Cardiac fibroblast (primary cell): Measurements from ENCODE around the gene ZCCHC8.
"Not testable (repeated sequence)": the region's sequence is repeated elsewhere in the genome, so short reads cannot be mapped to it uniquely, and the experiment has no call there.

ENCODE experiments used
- DNase-seq, 2 donors: peaks; one replicate each; pipeline versions ENCODE4 v3.0.0 to v3.0.0-alpha.2; 2010; ENCODE audit warnings: low read depth in 2 of 2
- H3K4me3 ChIP-seq, 2 donors: replicated peaks in 1 of 2; 1 replicate in 1 of 2; 2 replicates in 1 of 2; pipeline ENCODE4 v1.5.1; 2011; ENCODE audit warnings: low read depth in 2 of 2, low read length in 2 of 2, mild to moderate bottlenecking in 2 of 2, moderate library complexity in 1 of 2
- TF ChIP-seq, protein P1 (sequence below): IDR thresholded peaks from one replicate; pipeline ENCODE4 v1.5.1; 2011; ENCODE audit warnings: low read depth, mild to moderate bottlenecking, low read length, inconsistent platforms

The ZCCHC8 gene

DNA sequence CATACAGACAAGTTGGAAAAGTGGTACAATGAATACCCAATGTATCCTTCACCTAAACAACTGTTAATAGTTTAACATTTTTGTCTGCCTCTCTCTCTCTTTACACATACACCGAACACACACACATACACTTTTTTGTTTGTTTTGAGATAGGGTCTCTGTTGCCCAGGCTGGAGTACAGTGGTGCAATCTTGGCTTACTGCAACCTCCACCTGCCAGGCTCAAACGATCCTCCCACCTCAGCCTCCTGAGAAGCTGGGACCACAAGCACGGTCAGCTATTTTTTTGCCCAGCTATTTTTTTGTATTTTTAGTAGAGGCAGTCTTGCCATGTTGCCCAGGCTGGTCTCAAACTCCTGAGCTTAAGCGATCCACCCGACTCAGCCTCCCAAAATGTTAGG is 16.8 kb downstream of the ZCCHC8 start:
- DNase-seq = no peak
- H3K4me3 ChIP-seq = no peak overlapping the region
- TF ChIP-seq, protein P1, sequence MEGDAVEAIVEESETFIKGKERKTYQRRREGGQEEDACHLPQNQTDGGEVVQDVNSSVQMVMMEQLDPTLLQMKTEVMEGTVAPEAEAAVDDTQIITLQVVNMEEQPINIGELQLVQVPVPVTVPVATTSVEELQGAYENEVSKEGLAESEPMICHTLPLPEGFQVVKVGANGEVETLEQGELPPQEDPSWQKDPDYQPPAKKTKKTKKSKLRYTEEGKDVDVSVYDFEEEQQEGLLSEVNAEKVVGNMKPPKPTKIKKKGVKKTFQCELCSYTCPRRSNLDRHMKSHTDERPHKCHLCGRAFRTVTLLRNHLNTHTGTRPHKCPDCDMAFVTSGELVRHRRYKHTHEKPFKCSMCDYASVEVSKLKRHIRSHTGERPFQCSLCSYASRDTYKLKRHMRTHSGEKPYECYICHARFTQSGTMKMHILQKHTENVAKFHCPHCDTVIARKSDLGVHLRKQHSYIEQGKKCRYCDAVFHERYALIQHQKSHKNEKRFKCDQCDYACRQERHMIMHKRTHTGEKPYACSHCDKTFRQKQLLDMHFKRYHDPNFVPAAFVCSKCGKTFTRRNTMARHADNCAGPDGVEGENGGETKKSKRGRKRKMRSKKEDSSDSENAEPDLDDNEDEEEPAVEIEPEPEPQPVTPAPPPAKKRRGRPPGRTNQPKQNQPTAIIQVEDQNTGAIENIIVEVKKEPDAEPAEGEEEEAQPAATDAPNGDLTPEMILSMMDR = no peak

DNA sequence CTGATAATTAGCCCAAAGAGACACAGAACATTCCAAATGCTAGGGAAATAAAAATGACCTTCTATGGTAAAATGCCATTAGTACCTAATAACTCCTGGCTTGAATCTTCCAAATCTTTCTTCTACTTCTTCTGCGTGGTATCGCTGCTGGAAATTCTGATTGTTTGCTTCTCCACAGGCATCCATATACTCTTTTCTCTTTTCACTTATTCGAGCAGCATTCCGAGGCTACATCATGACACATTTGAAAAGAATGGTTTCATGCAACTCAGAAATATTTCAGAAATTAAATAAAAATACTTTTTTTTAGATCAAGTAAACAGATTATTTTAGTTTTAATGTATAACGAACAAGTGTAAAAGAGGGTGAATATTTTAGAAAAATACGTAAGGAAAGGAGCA is 18.9 kb downstream of the ZCCHC8 start:
- TF ChIP-seq, protein P1 = no peak
- no peak for DNase-seq
- H3K4me3 ChIP-seq = no peak overlapping the region

DNA sequence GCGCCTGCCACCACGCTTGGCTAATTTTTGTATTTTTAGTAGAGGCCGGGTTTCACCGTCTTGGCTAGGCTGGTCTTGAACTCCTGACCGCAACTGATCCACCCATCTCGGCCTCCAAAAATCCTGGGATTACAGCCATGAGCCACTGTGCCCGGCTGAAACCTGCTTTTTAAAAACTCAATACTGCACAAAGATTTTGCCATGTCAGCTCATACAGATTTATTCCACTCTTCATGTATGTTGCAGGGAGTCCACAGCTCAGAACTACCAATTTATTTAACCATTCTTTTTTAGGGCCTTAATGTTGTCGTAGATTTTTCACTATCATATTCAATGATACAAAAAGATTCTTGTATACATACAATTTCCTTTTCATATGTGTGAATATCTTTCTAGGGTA is 20.0 kb downstream of the ZCCHC8 start:
- DNase-seq = no peak
- no peak overlapping the region for H3K4me3 ChIP-seq
- TF ChIP-seq, protein P1 = no peak

DNA sequence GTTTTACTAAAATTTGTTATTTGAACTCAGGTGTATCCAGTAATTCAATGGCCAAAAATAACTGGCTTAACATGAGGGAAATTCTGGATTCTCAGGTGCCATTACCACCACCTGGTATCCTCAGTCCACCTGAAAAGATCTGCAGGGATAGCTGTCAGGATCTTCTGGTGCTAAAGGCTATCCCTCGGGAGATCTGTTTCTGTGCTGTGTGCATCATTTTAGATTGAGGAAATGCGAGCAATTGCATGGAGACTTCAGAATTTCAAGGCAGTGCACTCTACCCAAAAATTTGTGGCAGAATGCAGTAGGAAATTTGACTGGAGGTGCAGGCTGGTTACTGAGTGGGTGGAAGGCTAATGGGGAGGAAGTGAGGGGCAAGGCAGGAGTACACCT is 26.4 kb downstream of the ZCCHC8 start:
- TF ChIP-seq, protein P1 = no peak
- no peak for DNase-seq
- H3K4me3 ChIP-seq = no peak overlapping the region

DNA sequence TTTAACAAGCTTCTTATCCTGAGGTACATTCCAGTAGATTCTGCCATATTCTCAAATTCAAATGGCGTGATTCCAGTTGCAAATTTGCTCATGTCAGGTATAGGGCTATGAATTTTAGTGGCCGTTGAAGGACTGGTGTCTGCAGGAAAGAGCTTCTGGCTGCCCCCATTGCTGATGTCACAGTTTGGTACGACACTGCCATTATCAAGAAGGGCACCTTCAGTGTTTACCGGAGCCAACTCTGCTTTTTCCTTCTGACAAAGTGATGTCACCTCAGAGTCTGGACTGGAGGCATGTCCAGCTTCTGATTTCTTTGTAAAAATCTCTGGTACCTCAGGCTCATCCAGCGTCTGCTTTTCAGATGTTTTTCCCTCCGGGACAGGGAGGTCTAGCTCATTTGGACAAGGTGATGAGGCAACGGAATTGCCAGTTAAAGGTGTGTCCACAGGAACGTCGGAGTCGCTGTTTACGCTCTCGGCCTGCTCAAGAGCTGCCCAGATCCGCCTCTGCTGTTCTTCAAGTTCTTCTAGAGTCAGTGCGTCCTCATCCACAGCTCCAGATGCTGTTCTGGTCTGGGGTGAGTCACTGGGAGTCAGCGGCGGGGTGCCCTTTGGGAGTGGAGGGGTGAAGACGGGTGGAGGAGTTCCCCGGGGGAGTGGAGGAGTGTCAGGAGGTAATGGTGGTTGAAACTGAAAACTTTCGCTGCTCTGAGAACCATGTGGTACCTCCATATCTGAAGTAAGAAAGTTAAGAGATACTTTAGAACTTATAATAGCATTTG is 27.0 kb downstream of the ZCCHC8 start:
- H3K4me3 ChIP-seq = no peak overlapping the region
- DNase-seq = peak; percentile 39 to 86
- TF ChIP-seq, protein P1 = no peak

DNA sequence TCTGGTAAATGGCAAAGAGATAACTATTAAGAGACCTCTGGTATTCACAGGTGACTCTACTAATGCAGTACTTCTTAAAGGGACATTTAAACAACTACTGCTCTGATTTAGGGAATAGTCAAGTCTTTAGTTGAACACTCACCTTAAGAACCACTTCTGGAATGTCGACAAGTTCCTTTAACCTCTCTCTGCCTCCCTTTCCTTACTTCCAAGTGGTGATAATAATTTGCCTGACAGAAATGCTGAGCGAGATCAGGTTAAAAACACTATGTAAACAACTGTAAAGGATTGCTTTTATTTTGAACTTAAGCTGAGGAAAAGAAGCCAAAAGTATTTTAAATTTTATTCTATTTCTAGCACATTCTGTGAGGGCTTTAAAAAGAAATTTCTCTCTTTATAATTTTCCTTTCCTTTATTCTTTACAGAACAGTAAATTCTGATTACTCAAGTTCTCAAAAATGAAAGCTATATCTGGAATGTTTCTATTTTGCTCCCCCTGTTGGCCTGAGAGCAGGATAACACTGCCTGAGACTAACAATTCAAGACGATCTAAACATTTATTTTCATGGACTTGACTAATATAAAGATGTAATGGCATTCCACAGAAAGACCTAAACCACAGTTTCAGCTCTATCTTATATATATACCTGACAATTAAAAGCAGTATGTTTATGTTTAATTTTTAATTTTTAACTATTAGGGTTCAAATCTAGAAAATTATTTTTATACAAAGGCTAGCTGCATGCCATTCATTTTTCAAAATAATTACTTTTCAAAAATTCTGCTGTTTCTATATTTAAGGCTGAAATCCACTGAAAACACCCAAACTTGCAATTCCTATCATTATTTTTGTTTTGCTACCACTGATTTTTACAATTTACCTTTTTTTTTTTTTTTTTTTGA is 29.2 kb downstream of the ZCCHC8 start:
- no peak overlapping the region for H3K4me3 ChIP-seq
- DNase-seq = peak; percentile 86 to 89
- TF ChIP-seq, protein P1 = peak; percentile 77

DNA sequence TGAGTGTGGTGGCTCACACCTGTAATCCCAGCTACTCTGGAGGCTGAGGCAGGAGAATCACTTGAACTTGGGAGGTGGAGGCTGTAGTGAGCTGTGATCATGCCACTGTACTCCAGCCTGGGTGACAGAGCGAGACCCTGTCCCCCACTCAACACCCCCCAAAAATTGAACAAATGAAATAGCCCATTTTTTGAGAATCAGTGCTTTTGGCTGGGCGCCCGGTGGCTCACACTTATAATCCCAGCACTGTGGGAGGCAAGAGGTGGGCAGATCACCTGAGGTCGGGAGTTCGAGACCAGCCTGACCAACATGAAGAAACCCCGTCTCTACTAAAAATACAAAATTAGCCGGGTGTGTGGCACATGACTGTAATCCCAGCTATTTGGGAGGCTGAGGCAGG is 30.2 kb downstream of the ZCCHC8 start:
- not testable (repeated sequence) for H3K4me3 ChIP-seq, DNase-seq

DNA sequence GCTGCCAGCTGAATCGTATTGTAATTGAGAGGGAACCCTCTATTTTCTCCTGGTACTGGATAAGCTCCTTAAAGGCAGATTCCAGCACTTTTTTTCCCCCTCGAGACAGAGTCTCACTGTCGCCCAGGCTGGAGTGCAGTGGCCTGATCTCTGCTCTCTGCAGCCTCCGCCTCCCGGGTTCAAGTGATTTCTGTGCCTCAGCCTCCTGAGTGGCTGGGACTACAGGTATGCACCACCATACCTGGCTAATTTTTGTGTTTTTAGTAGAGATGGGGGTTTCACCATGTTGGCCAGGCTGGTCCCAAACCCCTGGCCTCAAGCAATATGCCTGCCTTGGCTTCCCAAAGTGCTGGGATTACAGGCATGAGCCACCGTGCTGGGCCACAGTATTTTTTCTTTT is 30.9 kb downstream of the ZCCHC8 start:
- H3K4me3 ChIP-seq, DNase-seq: not testable (repeated sequence)
